GM23338 (cell line): ENCODE data around the gene SGSM1. TPM values are rescaled to one million over a fixed set of nuclear protein-coding genes. Genes with fewer than 3 reads are reported as not detected.

ENCODE experiments used
- ATAC-seq: fragments of 200-7000 bp; cut with Tn5 transposase; 3 replicates; pipeline ENCODE4 v1.9.1; 2020
- DNase-seq: peaks from one replicate; pipeline ENCODE4 v3.0.0-alpha.2; 2015; ENCODE audit warnings: low spot score
- H2AFZ ChIP-seq: fragments of 200-600 bp; sonication (generic); 2 replicates; pipeline ENCODE4 v1.8.0; 2016; ENCODE audit warnings: antibody characterized with exemption, mild to moderate bottlenecking, moderate library complexity
- H3F3A ChIP-seq: fragments of 200-600 bp; sonication (generic); replicated peaks from 2 replicates; pipeline ENCODE4 v1.8.0; 2017; ENCODE audit warnings: antibody characterized with exemption, mixed run types, low read depth
- H3K27ac ChIP-seq: fragments of 200-600 bp; sonication (generic); 2 replicates; pipeline ENCODE4 v1.6.1; 2016; ENCODE audit warnings: low read depth
- H3K27me3 ChIP-seq: fragments of 200-600 bp; sonication (generic); 2 replicates; pipeline ENCODE4 v1.8.0; 2016; ENCODE audit warnings: mild to moderate bottlenecking, mixed run types, moderate library complexity; ENCODE audit not compliant: insufficient read depth
- H3K36me3 ChIP-seq: fragments of 200-600 bp; sonication (generic); 2 replicates; pipeline ENCODE4 v1.8.0; 2016; ENCODE audit warnings: mild to moderate bottlenecking; ENCODE audit not compliant: insufficient read depth
- H3K4me1 ChIP-seq: fragments of 200-600 bp; sonication (generic); 2 replicates; pipeline ENCODE4 v1.8.0; 2016; ENCODE audit warnings: mild to moderate bottlenecking, moderate library complexity; ENCODE audit not compliant: insufficient read depth
- H3K4me2 ChIP-seq: fragments of 200-600 bp; sonication (generic); 2 replicates; pipeline ENCODE4 v1.7.1; 2017; ENCODE audit warnings: mixed run types
- H3K4me3 ChIP-seq: fragments of 200-600 bp; sonication (generic); 2 replicates; pipeline ENCODE4 v1.6.1; 2016; ENCODE audit warnings: mixed run types
- H3K79me2 ChIP-seq: fragments of 200-600 bp; sonication (generic); replicated peaks from 2 replicates; pipeline ENCODE4 v1.8.0; 2017; ENCODE audit warnings: mild to moderate bottlenecking; ENCODE audit not compliant: insufficient read depth
- H3K9me2 ChIP-seq: fragments of 200-600 bp; sonication (generic); 2 replicates; pipeline ENCODE4 v1.8.0; 2017; ENCODE audit not compliant: insufficient read depth
- H4K20me1 ChIP-seq: fragments of 200-600 bp; sonication (generic); replicated peaks from 2 replicates; pipeline ENCODE4 v1.8.0; 2017; ENCODE audit warnings: mild to moderate bottlenecking; ENCODE audit not compliant: insufficient read depth
- H3K27ac Mint-ChIP-seq: 2 replicates; pipeline ENCODE4 v1.8.0; 2020; ENCODE audit warnings: inconsistent platforms, mild to moderate bottlenecking, moderate library complexity, mixed read lengths
- H3K27me3 Mint-ChIP-seq: 3 replicates; pipeline ENCODE4 v1.8.0; 2022; ENCODE audit warnings: low read depth, mild to moderate bottlenecking, moderate library complexity, mixed read lengths, inconsistent platforms; ENCODE audit not compliant: insufficient read depth, poor library complexity
- H3K36me3 Mint-ChIP-seq: 3 replicates; pipeline ENCODE4 v1.8.0; 2021; ENCODE audit warnings: low read depth, mild to moderate bottlenecking, inconsistent platforms, moderate library complexity, mixed read lengths
- H3K4me1 Mint-ChIP-seq: 3 replicates; pipeline ENCODE4 v1.8.0; 2020; ENCODE audit warnings: mild to moderate bottlenecking, inconsistent platforms, mixed read lengths
- H3K4me3 Mint-ChIP-seq: 3 replicates; pipeline ENCODE4 v1.8.0; 2021; ENCODE audit warnings: moderate library complexity, mild to moderate bottlenecking, inconsistent platforms, mixed read lengths
- H3K9me3 Mint-ChIP-seq: 3 replicates; pipeline ENCODE4 v1.8.0; 2020; ENCODE audit warnings: moderate library complexity, mild to moderate bottlenecking, inconsistent platforms, mixed read lengths
- CTCF ChIP-seq, 2 experiments: fragments of 200-600 bp in 1 of 2; sonication (generic) in 1 of 2; conservative IDR thresholded peaks; 2 replicates each; pipeline versions ENCODE4 v1.5.1 to v1.6.1; 2016 to 2017; ENCODE audit warnings: antibody characterized with exemption in 2 of 2, low read depth in 2 of 2, mild to moderate bottlenecking in 2 of 2, moderate library complexity in 1 of 2
- ETS1 ChIP-seq: IDR thresholded peaks from 2 replicates; pipeline ENCODE4 v1.6.1; 2016; ENCODE audit warnings: antibody characterized with exemption
- EZH2phosphoT487 ChIP-seq: fragments of 200-600 bp; sonication (generic); IDR thresholded peaks from one replicate; pipeline ENCODE4 v1.8.1; 2018; ENCODE audit warnings: antibody characterized with exemption; ENCODE audit not compliant: unreplicated experiment
- JUNB ChIP-seq: IDR thresholded peaks from one replicate; pipeline ENCODE4 v1.6.1; 2016; ENCODE audit warnings: antibody characterized with exemption; ENCODE audit not compliant: unreplicated experiment
- NANOG ChIP-seq: IDR thresholded peaks from 2 replicates; pipeline ENCODE4 v1.6.1; 2016; ENCODE audit warnings: antibody characterized with exemption, borderline replicate concordance
- REST ChIP-seq: IDR thresholded peaks from one replicate; pipeline ENCODE4 v1.6.1; 2018; ENCODE audit warnings: antibody characterized with exemption; ENCODE audit not compliant: unreplicated experiment
- STAT1 ChIP-seq: IDR thresholded peaks from one replicate; pipeline ENCODE4 v1.6.1; 2016; ENCODE audit warnings: antibody characterized with exemption; ENCODE audit not compliant: unreplicated experiment
- ZNF114 ChIP-seq: fragments of 250-450 bp; sonication (Bioruptor Pico); IDR thresholded peaks from 2 replicates; pipeline ENCODE4 v1.5.0; 2020; ENCODE audit warnings: mild to moderate bottlenecking, moderate library complexity
- ZNF331 ChIP-seq: fragments of 250-450 bp; sonication (Bioruptor Pico); IDR thresholded peaks from 2 replicates; pipeline ENCODE4 v1.5.0; 2020; ENCODE audit warnings: low read depth, mild to moderate bottlenecking, moderate library complexity
- ZNF462 ChIP-seq: fragments of 250-450 bp; sonication (Bioruptor Pico); IDR thresholded peaks from 2 replicates; pipeline ENCODE4 v1.5.0; 2020; ENCODE audit warnings: mild to moderate bottlenecking, moderate library complexity
- polyA plus RNA-seq: library from polyadenylated mRNA; unstranded; fragments of >200 nt; fragmentation: Nextera tagmentation; extraction: Ambion mirVana; gene quantifications from 2 replicates; pipeline ENCODE4 v1.2.1, GENCODE V29; 2016
- total RNA-seq: library from RNA; depleted of rRNA; stranded (reverse); fragments of >200 nt; shearing (Covaris generic); gene quantifications from 2 replicates; pipeline ENCODE4 v1.2.3, GENCODE V29; 2014

SGSM1 gene
- total and polyA plus RNA-seq, 2 experiments from 2014 or later = 4.7 to 5.4 TPM

- Mint-ChIP-seq H3K4me1 (no peaks in the 10 kb centered on the region), H3K27ac (no peak overlapping the region), H3K36me3 (peaks cover 12% of the 10 kb centered on the region; the same call in 2 of the 3 replicates), H3K27me3 (peaks cover 4% of the 10 kb centered on the region), H3K9me3 (no peaks in the 10 kb centered on the region), H3K4me3 (no peak overlapping the region)
- no peak overlapping the region for H3K4me2 ChIP-seq
- ATAC-seq (no peak), DNase-seq (no peak)
- H3K9me2 ChIP-seq = no peaks in the 10 kb centered on the region
- H3K4me3 ChIP-seq = no peak overlapping the region
- no peak overlapping the region for H3K27ac ChIP-seq
- no peak overlapping the region for H2AFZ ChIP-seq
- H3K79me2 ChIP-seq = no peaks in the 10 kb centered on the region
- H4K20me1 ChIP-seq = peaks cover 5% of the 10 kb centered on the region; the same call in 1 of the 2 replicates
- TF ChIP-seq EZH2phosphoT487 (no peak), REST (no peak), ZNF114 (CRISPR knock-in tag) (no peak)
- no peaks in the 10 kb centered on the region for H3K27me3 ChIP-seq
- H3K36me3 ChIP-seq = no peaks in the 10 kb centered on the region
- no peaks in the 10 kb centered on the region for H3F3A ChIP-seq
- no peaks in the 10 kb centered on the region for H3K4me1 ChIP-seq
Observed at GRCh38 chr22:24876700-24877099, 70.7 kb downstream of the SGSM1 start.

- Mint-ChIP-seq H3K36me3 (peaks cover 12% of the 10 kb centered on the region; the same call in 2 of the 3 replicates), H3K9me3 (no peaks in the 10 kb centered on the region), H3K4me1 (no peaks in the 10 kb centered on the region), H3K27me3 (peaks cover 4% of the 10 kb centered on the region), H3K4me3 (no peak overlapping the region), H3K27ac (no peak overlapping the region)
- no peaks in the 10 kb centered on the region for H3K4me1 ChIP-seq
- H3K4me2 ChIP-seq = no peak overlapping the region
- H3K27ac ChIP-seq = no peak overlapping the region
- DNase-seq (peak; percentile 22), ATAC-seq (no peak)
- H3K36me3 ChIP-seq = no peaks in the 10 kb centered on the region
- H3K27me3 ChIP-seq = no peaks in the 10 kb centered on the region
- H2AFZ ChIP-seq = no peak overlapping the region
- no peaks in the 10 kb centered on the region for H3K79me2 ChIP-seq
- H3K9me2 ChIP-seq = no peaks in the 10 kb centered on the region
- no peaks in the 10 kb centered on the region; the same call in 1 of the 2 replicates for H4K20me1 ChIP-seq
- no peaks in the 10 kb centered on the region for H3F3A ChIP-seq
- no peak overlapping the region for H3K4me3 ChIP-seq
- TF ChIP-seq NANOG = no peak
- no peak for TF ChIP-seq ETS1
- no peak for TF ChIP-seq EZH2phosphoT487
- TF ChIP-seq ZNF114 (CRISPR knock-in tag) = no peak
- TF ChIP-seq ZNF331 (CRISPR knock-in tag) = no peak
- no peak for TF ChIP-seq ZNF462
- TF ChIP-seq JUNB = no peak
- no peak for TF ChIP-seq CTCF (conservative IDR thresholded peaks at IDR 0.05; ENCODE audit: low read depth in 2 of 2)
- no peak for TF ChIP-seq STAT1
Observed at GRCh38 chr22:24878969-24879368, 73.0 kb downstream of the SGSM1 start.
